GM12891 (cell line): ENCODE measurements around the gene R3HDM1.
"Not testable (repeated sequence)": the region's sequence is repeated elsewhere in the genome, so short reads cannot be mapped to it uniquely, and the experiment has no call there.

Source experiments
- POLR2A ChIP-seq: IDR thresholded peaks from 2 replicates; pipeline ENCODE4 v1.6.1; 2011; ENCODE audit warnings: low read depth, low read length, control low read depth
- POLR2AphosphoS5 ChIP-seq: IDR thresholded peaks from 2 replicates; pipeline ENCODE4 v1.6.1; 2011; ENCODE audit warnings: low read depth, low read length, control low read depth
- TAF1 ChIP-seq: IDR thresholded peaks from 2 replicates; pipeline ENCODE4 v1.6.1; 2011; ENCODE audit warnings: low read depth, low read length, control low read depth

DNA sequence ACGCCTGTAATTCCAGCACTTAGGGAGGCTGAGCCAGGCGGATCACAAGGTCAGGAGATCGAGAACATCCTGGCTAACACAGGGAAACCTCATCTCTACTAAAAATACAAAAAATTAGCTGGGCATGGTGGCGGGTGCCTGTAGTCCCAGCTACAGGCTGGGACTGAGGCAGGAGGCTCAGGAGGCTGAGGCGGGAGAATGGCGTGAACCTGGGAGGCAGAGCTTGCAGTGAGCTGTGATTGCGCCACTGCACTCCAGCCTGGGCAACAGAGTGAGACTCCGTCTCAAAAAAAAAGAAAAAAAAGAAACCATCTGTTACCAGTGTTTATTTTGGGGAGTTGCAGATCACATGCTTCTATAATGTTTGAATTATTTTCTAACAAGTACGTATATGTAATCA, 183.8 kb downstream of the R3HDM1 start:
- TF ChIP-seq POLR2A, TAF1, POLR2AphosphoS5: not testable (repeated sequence)
